ENCODE measurements around the gene NFIB.

- TF ChIP-seq, protein P1, sequence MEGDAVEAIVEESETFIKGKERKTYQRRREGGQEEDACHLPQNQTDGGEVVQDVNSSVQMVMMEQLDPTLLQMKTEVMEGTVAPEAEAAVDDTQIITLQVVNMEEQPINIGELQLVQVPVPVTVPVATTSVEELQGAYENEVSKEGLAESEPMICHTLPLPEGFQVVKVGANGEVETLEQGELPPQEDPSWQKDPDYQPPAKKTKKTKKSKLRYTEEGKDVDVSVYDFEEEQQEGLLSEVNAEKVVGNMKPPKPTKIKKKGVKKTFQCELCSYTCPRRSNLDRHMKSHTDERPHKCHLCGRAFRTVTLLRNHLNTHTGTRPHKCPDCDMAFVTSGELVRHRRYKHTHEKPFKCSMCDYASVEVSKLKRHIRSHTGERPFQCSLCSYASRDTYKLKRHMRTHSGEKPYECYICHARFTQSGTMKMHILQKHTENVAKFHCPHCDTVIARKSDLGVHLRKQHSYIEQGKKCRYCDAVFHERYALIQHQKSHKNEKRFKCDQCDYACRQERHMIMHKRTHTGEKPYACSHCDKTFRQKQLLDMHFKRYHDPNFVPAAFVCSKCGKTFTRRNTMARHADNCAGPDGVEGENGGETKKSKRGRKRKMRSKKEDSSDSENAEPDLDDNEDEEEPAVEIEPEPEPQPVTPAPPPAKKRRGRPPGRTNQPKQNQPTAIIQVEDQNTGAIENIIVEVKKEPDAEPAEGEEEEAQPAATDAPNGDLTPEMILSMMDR (IDR thresholded peaks at IDR 0.05): no peak
- no peak for TF ChIP-seq POLR2A (IDR thresholded peaks at IDR 0.05)
- no peak for TF ChIP-seq POLR2AphosphoS5 (IDR thresholded peaks at IDR 0.05)
- TF ChIP-seq EP300 (IDR thresholded peaks at IDR 0.05; ENCODE audit: low read depth): no peak
These were observed 10.2 kb upstream of the NFIB start for GRCh38 chr9:14323985-14324650.
